CD4-positive, alpha-beta memory T cell (primary cell): ENCODE data around the gene GRIA4. TPM values are rescaled to one million over a fixed set of nuclear protein-coding genes. Genes with fewer than 3 reads are reported as not detected.

Experiments
- CTCF ChIA-PET: fragments of 350-600 bp; sonication (Branson Sonifier 250); formaldehyde crosslinking; loops from one replicate; lab custom pipeline; 2021; ENCODE audit warnings: inconsistent platforms; ENCODE audit not compliant: partially characterized antibody; lab: Charles Lee
- POLR2A ChIA-PET: fragments of 350-600 bp; sonication (Branson Sonifier 250); formaldehyde crosslinking; loops from one replicate; lab custom pipeline; 2021; ENCODE audit not compliant: partially characterized antibody; lab: Charles Lee
- DNase-seq, 5 donors: peaks; one replicate each; pipeline versions ENCODE4 v3.0.0 to v3.0.0-alpha.2; 2020 to 2022; ENCODE audit warnings: mixed read lengths in 1 of 5
- H3K27ac ChIP-seq: one replicate; pipeline ENCODE4 v1.7.0; 2013; ENCODE audit warnings: low read depth, low read length
- H3K27me3 ChIP-seq: 2 replicates; pipeline ENCODE4 v1.7.0; 2013; ENCODE audit warnings: mild to moderate bottlenecking, low read length, moderate library complexity; ENCODE audit not compliant: insufficient read depth
- H3K36me3 ChIP-seq: 2 replicates; pipeline ENCODE4 v1.7.0; 2013; ENCODE audit warnings: mild to moderate bottlenecking, low read length, moderate library complexity; ENCODE audit not compliant: insufficient read depth
- H3K4me1 ChIP-seq: 2 replicates; pipeline ENCODE4 v1.7.0; 2013; ENCODE audit warnings: mild to moderate bottlenecking, low read length, moderate library complexity; ENCODE audit not compliant: insufficient read depth
- H3K4me3 ChIP-seq, 2 donors: one replicate each; pipeline ENCODE4 v1.7.0; 2013; ENCODE audit warnings: low read length in 2 of 2, mild to moderate bottlenecking in 1 of 2
- H3K9me3 ChIP-seq, 2 donors: one replicate each; pipeline ENCODE4 v1.7.0; 2013; ENCODE audit warnings: low read length in 2 of 2, control low read depth in 1 of 2; ENCODE audit not compliant: control insufficient read depth in 1 of 2
- H3K27ac Mint-ChIP-seq, 7 donors: one replicate each; pipeline ENCODE4 v1.8.0; 2020 to 2021; ENCODE audit warnings: mixed read lengths in 7 of 7, mild to moderate bottlenecking in 6 of 7, inconsistent platforms in 3 of 7, moderate library complexity in 3 of 7
- H3K27me3 Mint-ChIP-seq, 2 donors: one replicate each; pipeline ENCODE4 v1.8.0; 2020 to 2021; ENCODE audit warnings: mixed read lengths in 2 of 2
- H3K36me3 Mint-ChIP-seq, 2 donors: one replicate each; pipeline ENCODE4 v1.8.0; 2020 to 2021; ENCODE audit warnings: mixed read lengths in 2 of 2, inconsistent platforms in 1 of 2, mild to moderate bottlenecking in 1 of 2
- H3K4me1 Mint-ChIP-seq, 4 donors: one replicate each; pipeline ENCODE4 v1.8.0; 2020 to 2021; ENCODE audit warnings: mixed read lengths in 4 of 4, mild to moderate bottlenecking in 1 of 4
- H3K4me3 Mint-ChIP-seq, 8 donors: one replicate each; pipeline ENCODE4 v1.8.0; 2020 to 2021; ENCODE audit warnings: mixed read lengths in 8 of 8, mild to moderate bottlenecking in 7 of 8, moderate library complexity in 6 of 8, inconsistent platforms in 3 of 8
- H3K9me3 Mint-ChIP-seq, 8 donors: one replicate each; pipeline ENCODE4 v1.8.0; 2020 to 2021; ENCODE audit warnings: mixed read lengths in 8 of 8, mild to moderate bottlenecking in 5 of 8, inconsistent platforms in 3 of 8, moderate library complexity in 1 of 8
- intact Hi-C: fragments of 100-400 bp; cut with micrococcal nuclease; formaldehyde crosslinking; loops from one replicate; pipeline ENCODE4 v1.15.1; 2023
- polyA plus RNA-seq, 2 donors: library from polyadenylated mRNA; unstranded; fragments of 300-500 nt; fragmentation: Illumina TruSeq; gene quantifications; one replicate each; pipeline ENCODE4 v1.2.3, GENCODE V29; 2021
- total RNA-seq, 2 experiments: library from RNA; stranded (reverse); gene quantifications; one replicate each; pipeline ENCODE4 v1.2.3, GENCODE V29; 2021

The GRIA4 gene
- total and polyA plus RNA-seq, 4 experiments from 2014 or later: not detected

GRCh38 chr11:105738251-105738650 is 128.4 kb downstream of the GRIA4 start:
- Histone ChIP-seq H3K27me3 (no peaks in the 10 kb centered on the region), H3K4me1 (no peaks in the 10 kb centered on the region), H3K9me3 (no peaks in the 10 kb centered on the region), H3K27ac (no peak overlapping the region), H3K4me3 (no peak overlapping the region), H3K36me3 (no peaks in the 10 kb centered on the region)
- ChIA-PET CTCF (no interaction called here), POLR2A (no interaction called here)
- H3K27me3 Mint-ChIP-seq: no peaks in the 10 kb centered on the region
- H3K9me3 Mint-ChIP-seq: no peaks in the 10 kb centered on the region
- intact Hi-C loops: no loop called here
- no peak overlapping the region for H3K4me3 Mint-ChIP-seq
- DNase-seq: no peak
- no peak overlapping the region for H3K27ac Mint-ChIP-seq
- no peaks in the 10 kb centered on the region for H3K36me3 Mint-ChIP-seq
- H3K4me1 Mint-ChIP-seq: no peaks in the 10 kb centered on the region

DNA sequence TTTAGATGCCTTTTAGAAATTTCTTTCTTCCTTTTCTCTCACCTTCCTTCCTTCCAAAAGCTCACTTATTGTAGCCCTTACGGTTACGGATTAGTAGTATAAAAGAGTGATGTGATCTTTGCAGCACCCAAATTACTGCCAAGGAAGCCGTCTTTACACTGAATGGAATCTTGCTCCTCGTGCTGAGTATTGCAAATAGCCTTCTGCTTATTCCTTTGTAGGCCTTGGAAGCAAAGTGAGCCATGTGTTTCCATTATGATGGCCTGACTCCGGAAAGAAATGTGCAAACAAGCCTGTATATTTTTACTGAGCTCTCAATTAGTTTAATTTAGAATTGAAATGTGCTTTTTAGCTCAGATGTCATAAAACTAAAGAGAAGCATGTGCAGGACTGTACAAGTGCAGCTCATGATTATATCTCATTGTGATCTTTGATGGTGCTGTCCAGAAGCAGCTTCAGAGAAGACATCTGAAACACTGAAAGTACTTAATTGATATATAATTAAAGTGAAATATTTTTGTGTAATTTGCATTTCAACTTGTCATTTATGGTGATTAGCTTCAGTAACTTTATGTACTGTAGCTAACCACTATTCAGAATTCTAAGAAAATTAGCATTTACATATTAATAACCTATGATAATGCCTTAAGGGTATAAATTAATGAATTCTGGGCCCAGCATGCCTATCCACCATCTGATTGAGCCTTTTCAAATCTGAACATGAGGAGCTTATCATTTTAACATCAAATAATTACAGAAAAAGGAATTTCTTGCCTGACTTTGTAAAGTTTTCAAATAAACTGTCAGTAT is 129.3 kb downstream of the GRIA4 start:
- no peaks in the 10 kb centered on the region for H3K4me1 Mint-ChIP-seq
- POLR2A ChIA-PET: no interaction called here
- H3K9me3 Mint-ChIP-seq: no peaks in the 10 kb centered on the region
- no peak for DNase-seq
- intact Hi-C loops: no loop called here
- CTCF ChIA-PET: no interaction called here
- Histone ChIP-seq H3K27ac (no peak overlapping the region), H3K36me3 (no peaks in the 10 kb centered on the region), H3K9me3 (no peaks in the 10 kb centered on the region), H3K27me3 (no peaks in the 10 kb centered on the region), H3K4me1 (no peaks in the 10 kb centered on the region), H3K4me3 (no peak overlapping the region)
- no peaks in the 10 kb centered on the region for H3K27me3 Mint-ChIP-seq
- no peak overlapping the region for H3K4me3 Mint-ChIP-seq
- H3K27ac Mint-ChIP-seq: no peak overlapping the region
- H3K36me3 Mint-ChIP-seq: no peaks in the 10 kb centered on the region

DNA sequence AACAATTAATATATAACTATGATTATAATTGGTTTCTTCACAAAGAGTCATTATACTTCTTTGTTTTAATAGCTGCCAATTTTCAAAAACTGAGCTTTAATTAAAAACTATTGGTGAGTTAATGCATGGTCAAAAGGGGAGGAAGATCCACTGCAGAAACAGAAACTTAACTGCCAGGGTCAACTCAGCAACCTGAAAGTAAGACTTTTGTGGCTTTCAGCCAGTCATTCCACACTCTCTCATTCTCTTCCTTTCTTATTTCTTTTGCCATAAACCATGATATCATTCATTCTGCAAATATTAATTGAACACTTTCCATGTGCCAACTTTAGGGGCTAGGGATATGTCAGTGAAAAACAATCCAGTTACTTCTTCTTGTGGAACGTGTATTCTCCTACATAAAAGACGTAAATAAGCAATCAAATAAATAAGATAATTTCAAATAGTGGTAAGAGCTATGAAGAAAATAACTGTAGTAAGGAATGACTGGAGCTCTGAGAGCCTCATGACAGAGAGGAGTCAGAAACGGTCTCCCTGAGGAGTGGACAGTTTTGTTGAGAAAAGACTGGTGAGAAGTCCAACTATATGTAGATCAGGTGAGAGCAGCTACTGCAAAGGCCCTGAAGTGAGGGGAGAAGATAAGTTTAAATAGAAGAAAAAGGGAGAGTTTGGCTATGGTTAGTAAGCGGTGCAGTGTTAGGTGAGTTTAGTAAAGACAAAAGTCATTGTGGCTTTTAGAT is 130.5 kb downstream of the GRIA4 start:
- Histone ChIP-seq H3K4me3 (no peak overlapping the region), H3K27ac (no peak overlapping the region), H3K9me3 (no peaks in the 10 kb centered on the region), H3K27me3 (no peaks in the 10 kb centered on the region), H3K4me1 (no peaks in the 10 kb centered on the region), H3K36me3 (no peaks in the 10 kb centered on the region)
- Mint-ChIP-seq H3K9me3 (no peaks in the 10 kb centered on the region), H3K27ac (no peak overlapping the region), H3K36me3 (no peaks in the 10 kb centered on the region), H3K27me3 (no peaks in the 10 kb centered on the region), H3K4me1 (no peaks in the 10 kb centered on the region), H3K4me3 (no peak overlapping the region)
- ChIA-PET CTCF (no interaction called here), POLR2A (no interaction called here)
- intact Hi-C loops: no loop called here
- no peak for DNase-seq

DNA sequence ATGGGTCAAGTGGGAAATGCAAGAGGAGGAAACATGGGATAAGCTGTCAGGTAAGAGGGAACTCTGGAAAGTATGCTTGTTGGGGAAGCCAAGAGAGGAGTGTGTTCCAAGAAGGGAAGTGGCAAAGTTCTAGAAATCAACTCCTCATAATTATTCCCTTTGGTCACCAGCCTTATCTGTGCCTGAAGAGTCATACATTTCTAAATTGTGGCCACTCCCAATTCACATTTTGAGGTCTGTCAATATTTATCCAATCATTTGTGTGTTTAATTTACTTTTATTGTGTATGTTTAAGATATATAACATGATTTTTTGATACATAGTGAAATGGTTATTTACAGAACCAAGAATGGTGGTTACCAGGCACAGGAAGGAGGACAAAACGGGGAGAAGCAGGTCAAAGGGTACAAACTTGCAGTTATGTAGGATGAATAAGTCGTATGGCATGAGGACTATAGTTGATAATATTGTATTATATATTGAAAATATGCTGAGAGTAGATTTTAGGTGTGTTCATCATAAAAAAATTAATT is 131.7 kb downstream of the GRIA4 start:
- no peak overlapping the region for H3K27ac Mint-ChIP-seq
- ChIA-PET CTCF (no interaction called here), POLR2A (no interaction called here)
- H3K27me3 Mint-ChIP-seq: no peaks in the 10 kb centered on the region
- Histone ChIP-seq H3K27ac (no peak overlapping the region), H3K27me3 (no peaks in the 10 kb centered on the region), H3K4me3 (no peak overlapping the region), H3K36me3 (no peaks in the 10 kb centered on the region), H3K4me1 (no peaks in the 10 kb centered on the region), H3K9me3 (no peaks in the 10 kb centered on the region)
- no peak for DNase-seq
- H3K4me1 Mint-ChIP-seq: no peaks in the 10 kb centered on the region
- H3K36me3 Mint-ChIP-seq: no peaks in the 10 kb centered on the region
- no peaks in the 10 kb centered on the region for H3K9me3 Mint-ChIP-seq
- H3K4me3 Mint-ChIP-seq: no peak overlapping the region
- intact Hi-C loops: no loop called here

GRCh38 chr11:105754260-105754659 is 144.4 kb downstream of the GRIA4 start:
- Mint-ChIP-seq H3K4me1 (no peaks in the 10 kb centered on the region), H3K27me3 (no peaks in the 10 kb centered on the region), H3K9me3 (peaks cover 0 to 3% (median 0%) of the 10 kb centered on the region in 8 donors), H3K36me3 (no peaks in the 10 kb centered on the region), H3K27ac (no peak overlapping the region), H3K4me3 (no peak overlapping the region)
- no peaks in the 10 kb centered on the region for H3K27me3 ChIP-seq
- ChIA-PET CTCF (no interaction called here), POLR2A (no interaction called here)
- no peaks in the 10 kb centered on the region for H3K4me1 ChIP-seq
- intact Hi-C loops: no loop called here
- no peak for DNase-seq
- H3K36me3 ChIP-seq: no peaks in the 10 kb centered on the region
- no peak overlapping the region for H3K27ac ChIP-seq
- H3K4me3 ChIP-seq: no peak overlapping the region
- H3K9me3 ChIP-seq: no peaks in the 10 kb centered on the region

DNA sequence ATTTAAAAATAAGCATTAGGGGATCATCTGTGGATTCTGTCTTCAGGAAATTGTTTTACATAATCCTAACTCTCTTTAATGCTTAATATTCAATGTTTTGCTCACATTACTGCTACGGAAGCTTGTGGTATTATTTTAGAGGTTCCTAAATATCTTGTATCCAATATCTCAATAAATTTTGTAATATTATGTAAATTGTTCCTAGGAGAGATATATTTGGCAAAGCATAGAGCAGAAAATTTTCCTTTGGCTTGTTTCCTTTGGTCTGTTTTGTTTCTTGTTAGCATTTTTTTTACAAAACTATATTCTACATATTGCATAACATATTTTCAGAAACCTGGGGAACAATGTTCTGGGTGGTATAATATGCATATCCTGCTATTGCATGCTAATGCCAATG is 144.8 kb downstream of the GRIA4 start:
- Histone ChIP-seq H3K27me3 (no peaks in the 10 kb centered on the region), H3K27ac (no peak overlapping the region), H3K4me1 (no peaks in the 10 kb centered on the region), H3K4me3 (no peak overlapping the region), H3K36me3 (no peaks in the 10 kb centered on the region), H3K9me3 (no peaks in the 10 kb centered on the region)
- Mint-ChIP-seq H3K36me3 (no peaks in the 10 kb centered on the region), H3K4me1 (no peaks in the 10 kb centered on the region), H3K27me3 (no peaks in the 10 kb centered on the region), H3K27ac (no peak overlapping the region), H3K9me3 (peaks cover 0 to 3% (median 0%) of the 10 kb centered on the region in 8 donors), H3K4me3 (no peak overlapping the region)
- DNase-seq: no peak
- ChIA-PET POLR2A (no interaction called here), CTCF (no interaction called here)
- intact Hi-C loops: no loop called here

- H3K4me1 ChIP-seq: no peaks in the 10 kb centered on the region
- no peak overlapping the region for H3K4me3 ChIP-seq
- no peaks in the 10 kb centered on the region for H3K27me3 Mint-ChIP-seq
- ChIA-PET POLR2A (no interaction called here), CTCF (no interaction called here)
- H3K27ac ChIP-seq: no peak overlapping the region
- H3K36me3 Mint-ChIP-seq: no peaks in the 10 kb centered on the region
- no peaks in the 10 kb centered on the region for H3K36me3 ChIP-seq
- intact Hi-C loops: no loop called here
- H3K27ac Mint-ChIP-seq: no peak overlapping the region
- H3K4me1 Mint-ChIP-seq: no peaks in the 10 kb centered on the region
- no peak for DNase-seq
- peaks cover 0 to 5% (median 0%) of the 10 kb centered on the region in 8 donors for H3K9me3 Mint-ChIP-seq
- no peaks in the 10 kb centered on the region for H3K9me3 ChIP-seq
- no peak overlapping the region for H3K4me3 Mint-ChIP-seq
- no peaks in the 10 kb centered on the region for H3K27me3 ChIP-seq
These were observed 147.2 kb downstream of the GRIA4 start for GRCh38 chr11:105757107-105757506.
